22Rv1 (cell line): ENCODE results near the gene CDH8.

Experiments
- H3K27ac ChIP-seq: fragments of 450-650 bp; 2 replicates; pipeline ENCODE4 v1.5.1; 2017
- CTCF ChIP-seq: fragments of 450-650 bp; IDR thresholded peaks from 2 replicates; pipeline ENCODE4 v1.5.1; 2017; ENCODE audit warnings: mild to moderate bottlenecking
- ZFX ChIP-seq: fragments of 450-650 bp; IDR thresholded peaks from 2 replicates; pipeline ENCODE4 v1.6.1; 2017; ENCODE audit warnings: antibody characterized with exemption, borderline replicate concordance

CDH8 gene

GRCh38 chr16:61654962-61655361 lies 381.3 kb downstream of the CDH8 start:
- no peak overlapping the region for H3K27ac ChIP-seq
- TF ChIP-seq ZFX (no peak), CTCF (no peak)

GRCh38 chr16:61653544-61653943 lies 382.7 kb downstream of the CDH8 start:
- TF ChIP-seq ZFX (no peak), CTCF (no peak)
- H3K27ac ChIP-seq = no peak overlapping the region

- no peak overlapping the region for H3K27ac ChIP-seq
- TF ChIP-seq ZFX (no peak), CTCF (no peak)
These were observed 390.7 kb downstream of the CDH8 start for GRCh38 chr16:61645561-61645960.

GRCh38 chr16:61644736-61645135 lies 391.5 kb downstream of the CDH8 start:
- TF ChIP-seq CTCF = no peak
- no peak for TF ChIP-seq ZFX
- H3K27ac ChIP-seq = no peak overlapping the region

GRCh38 chr16:61617219-61617783 lies 418.9 kb downstream of the CDH8 start:
- TF ChIP-seq ZFX (no peak), CTCF (no peak)
- H3K27ac ChIP-seq = no peak overlapping the region

GRCh38 chr16:61616088-61616487 lies 420.1 kb downstream of the CDH8 start:
- TF ChIP-seq ZFX = no peak
- no peak for TF ChIP-seq CTCF
- no peak overlapping the region for H3K27ac ChIP-seq

- no peak overlapping the region for H3K27ac ChIP-seq
- TF ChIP-seq CTCF = no peak
- TF ChIP-seq ZFX = no peak
These were observed 424.3 kb downstream of the CDH8 start for GRCh38 chr16:61611847-61612491.
